Panc1 (cell line): ENCODE measurements around the gene CHST4.

Experiments used
- CTCF ChIP-seq: fragments of 450-650 bp; IDR thresholded peaks from 2 replicates; pipeline ENCODE4 v1.5.1; 2017; ENCODE audit warnings: mild to moderate bottlenecking
- POLR2AphosphoS5 ChIP-seq: IDR thresholded peaks from 2 replicates; pipeline ENCODE4 v1.6.1; 2012; ENCODE audit warnings: mild to moderate bottlenecking, low read depth, low read length, moderate library complexity
- REST ChIP-seq, 2 experiments: IDR thresholded peaks; 2 replicates each; pipeline ENCODE4 v1.6.1; 2011 to 2012; ENCODE audit warnings: low read depth in 2 of 2, control low read depth in 1 of 2, low read length in 1 of 2, mild to moderate bottlenecking in 1 of 2, moderate library complexity in 1 of 2; ENCODE audit not compliant: insufficient read depth in 1 of 2
- TCF7L2 ChIP-seq: IDR thresholded peaks from 2 replicates; pipeline ENCODE4 v1.6.1; 2011; ENCODE audit warnings: mild to moderate bottlenecking, low read depth, low read length, inconsistent platforms

- TF ChIP-seq CTCF (no peak), REST (IDR thresholded peaks at IDR 0.05; ENCODE audit: insufficient read depth in 1 of 2, low read depth in 2 of 2, low read length in 1 of 2) (no peak), POLR2AphosphoS5 (no peak), TCF7L2 (no peak)
Measured at GRCh38 chr16:71498031-71498430, 28.2 kb upstream of the CHST4 start.
